ENCODE results near the gene SYNPO2.
A peak's percentile ranks its signal among the peaks of the same experiment; 100 is the strongest.

The SYNPO2 gene, protein sequence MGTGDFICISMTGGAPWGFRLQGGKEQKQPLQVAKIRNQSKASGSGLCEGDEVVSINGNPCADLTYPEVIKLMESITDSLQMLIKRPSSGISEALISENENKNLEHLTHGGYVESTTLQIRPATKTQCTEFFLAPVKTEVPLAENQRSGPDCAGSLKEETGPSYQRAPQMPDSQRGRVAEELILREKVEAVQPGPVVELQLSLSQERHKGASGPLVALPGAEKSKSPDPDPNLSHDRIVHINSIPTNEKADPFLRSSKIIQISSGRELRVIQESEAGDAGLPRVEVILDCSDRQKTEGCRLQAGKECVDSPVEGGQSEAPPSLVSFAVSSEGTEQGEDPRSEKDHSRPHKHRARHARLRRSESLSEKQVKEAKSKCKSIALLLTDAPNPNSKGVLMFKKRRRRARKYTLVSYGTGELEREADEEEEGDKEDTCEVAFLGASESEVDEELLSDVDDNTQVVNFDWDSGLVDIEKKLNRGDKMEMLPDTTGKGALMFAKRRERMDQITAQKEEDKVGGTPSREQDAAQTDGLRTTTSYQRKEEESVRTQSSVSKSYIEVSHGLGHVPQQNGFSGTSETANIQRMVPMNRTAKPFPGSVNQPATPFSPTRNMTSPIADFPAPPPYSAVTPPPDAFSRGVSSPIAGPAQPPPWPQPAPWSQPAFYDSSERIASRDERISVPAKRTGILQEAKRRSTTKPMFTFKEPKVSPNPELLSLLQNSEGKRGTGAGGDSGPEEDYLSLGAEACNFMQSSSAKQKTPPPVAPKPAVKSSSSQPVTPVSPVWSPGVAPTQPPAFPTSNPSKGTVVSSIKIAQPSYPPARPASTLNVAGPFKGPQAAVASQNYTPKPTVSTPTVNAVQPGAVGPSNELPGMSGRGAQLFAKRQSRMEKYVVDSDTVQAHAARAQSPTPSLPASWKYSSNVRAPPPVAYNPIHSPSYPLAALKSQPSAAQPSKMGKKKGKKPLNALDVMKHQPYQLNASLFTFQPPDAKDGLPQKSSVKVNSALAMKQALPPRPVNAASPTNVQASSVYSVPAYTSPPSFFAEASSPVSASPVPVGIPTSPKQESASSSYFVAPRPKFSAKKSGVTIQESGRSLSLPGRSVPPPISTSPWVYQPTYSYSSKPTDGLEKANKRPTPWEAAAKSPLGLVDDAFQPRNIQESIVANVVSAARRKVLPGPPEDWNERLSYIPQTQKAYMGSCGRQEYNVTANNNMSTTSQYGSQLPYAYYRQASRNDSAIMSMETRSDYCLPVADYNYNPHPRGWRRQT

GRCh38 chr4:118888666-118889311, at the start of gene SYNPO2:
Gene SYNPO2 (plus strand): TSS chr4:118888854. CDS start chr4:118889037, 183 bp downstream.
- TF ChIP-seq, protein P1, sequence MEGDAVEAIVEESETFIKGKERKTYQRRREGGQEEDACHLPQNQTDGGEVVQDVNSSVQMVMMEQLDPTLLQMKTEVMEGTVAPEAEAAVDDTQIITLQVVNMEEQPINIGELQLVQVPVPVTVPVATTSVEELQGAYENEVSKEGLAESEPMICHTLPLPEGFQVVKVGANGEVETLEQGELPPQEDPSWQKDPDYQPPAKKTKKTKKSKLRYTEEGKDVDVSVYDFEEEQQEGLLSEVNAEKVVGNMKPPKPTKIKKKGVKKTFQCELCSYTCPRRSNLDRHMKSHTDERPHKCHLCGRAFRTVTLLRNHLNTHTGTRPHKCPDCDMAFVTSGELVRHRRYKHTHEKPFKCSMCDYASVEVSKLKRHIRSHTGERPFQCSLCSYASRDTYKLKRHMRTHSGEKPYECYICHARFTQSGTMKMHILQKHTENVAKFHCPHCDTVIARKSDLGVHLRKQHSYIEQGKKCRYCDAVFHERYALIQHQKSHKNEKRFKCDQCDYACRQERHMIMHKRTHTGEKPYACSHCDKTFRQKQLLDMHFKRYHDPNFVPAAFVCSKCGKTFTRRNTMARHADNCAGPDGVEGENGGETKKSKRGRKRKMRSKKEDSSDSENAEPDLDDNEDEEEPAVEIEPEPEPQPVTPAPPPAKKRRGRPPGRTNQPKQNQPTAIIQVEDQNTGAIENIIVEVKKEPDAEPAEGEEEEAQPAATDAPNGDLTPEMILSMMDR (IDR thresholded peaks at IDR 0.05; ENCODE audit: low read length, missing control alignments) = no peak
- peak within 1 kb of the TSS; percentile 67 for H3K4me3 ChIP-seq (replicated peaks; ENCODE audit: low read depth, low read length)
- DNase-seq (ENCODE audit: low read depth) = peak; percentile 92

DNA sequence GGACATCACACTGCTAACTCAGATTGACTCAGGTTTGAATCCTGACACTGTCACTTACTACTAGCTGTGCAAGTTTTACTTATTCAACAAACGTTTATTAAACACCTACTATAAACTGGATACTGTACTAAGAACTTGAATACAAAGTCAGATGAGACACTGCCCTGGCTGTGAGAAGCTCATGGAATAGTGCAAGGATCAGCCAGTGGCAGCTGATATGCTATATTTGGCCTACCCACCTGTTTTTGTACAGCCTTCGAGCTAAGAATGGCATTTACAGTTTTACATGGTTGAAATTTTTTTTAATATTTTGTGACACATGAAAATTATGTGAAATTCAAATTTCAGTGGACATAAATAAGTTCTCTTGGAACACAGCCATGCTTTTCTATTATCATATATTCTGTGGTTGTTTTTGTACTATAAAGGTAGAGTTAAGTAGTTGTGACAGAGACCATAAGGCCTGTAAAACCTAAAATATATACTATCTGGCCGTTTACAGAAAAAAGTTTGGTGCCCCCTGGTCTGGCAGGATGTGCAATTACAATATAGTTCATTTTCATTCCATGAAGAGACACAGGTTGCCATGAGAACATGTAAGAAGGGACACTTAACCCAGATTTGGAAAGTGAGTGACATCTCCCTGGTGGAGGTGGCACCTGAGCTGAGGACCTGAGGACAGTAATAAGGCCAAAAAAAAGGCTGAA, 49.3 kb upstream of the SYNPO2 start:
- no peak overlapping the region for H3K4me3 ChIP-seq (replicated peaks; ENCODE audit: low read depth, low read length)
- no peak for DNase-seq (ENCODE audit: low read depth)
- TF ChIP-seq, protein P1 (IDR thresholded peaks at IDR 0.05; ENCODE audit: low read length, missing control alignments) = no peak

- TF ChIP-seq, protein P1 (IDR thresholded peaks at IDR 0.05; ENCODE audit: low read length, missing control alignments) = no peak
- DNase-seq (ENCODE audit: low read depth) = peak; percentile 17
- H3K4me3 ChIP-seq (replicated peaks; ENCODE audit: low read depth, low read length) = no peak overlapping the region
Observed at GRCh38 chr4:118842055-118842454, 46.6 kb upstream of the SYNPO2 start.

DNA sequence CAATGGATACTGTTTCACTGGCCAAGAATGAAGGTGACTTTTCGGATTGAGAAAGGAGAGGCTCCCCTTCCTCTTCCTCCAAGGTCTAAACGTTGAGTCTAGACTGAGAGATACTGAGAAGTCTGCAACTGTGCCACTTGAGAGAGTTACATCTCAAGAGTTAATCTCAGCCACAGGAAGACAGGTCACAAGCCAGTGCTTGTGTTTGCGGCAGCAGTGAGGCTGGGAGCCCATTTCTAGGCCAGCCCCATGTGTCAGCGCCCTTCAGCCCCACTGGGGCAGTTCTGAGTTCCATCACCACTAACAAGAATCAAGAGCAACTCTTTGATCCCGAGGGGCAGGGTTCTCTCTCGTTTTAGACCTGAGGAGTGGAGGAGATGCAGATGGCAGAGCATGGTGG, 45.4 kb upstream of the SYNPO2 start:
- H3K4me3 ChIP-seq (replicated peaks; ENCODE audit: low read depth, low read length) = no peak overlapping the region
- DNase-seq (ENCODE audit: low read depth) = no peak
- TF ChIP-seq, protein P1 (IDR thresholded peaks at IDR 0.05; ENCODE audit: low read length, missing control alignments) = no peak

- H3K4me3 ChIP-seq (replicated peaks; ENCODE audit: low read depth, low read length) = no peak overlapping the region
- no peak for DNase-seq (ENCODE audit: low read depth)
- TF ChIP-seq, protein P1 (IDR thresholded peaks at IDR 0.05; ENCODE audit: low read length, missing control alignments) = no peak
Observed at GRCh38 chr4:118845552-118846050, 43.1 kb upstream of the SYNPO2 start.
